Stimulated activated CD8-positive, alpha-beta memory T cell treated with anti-CD3 and anti-CD28 coated beads, Interleukin-7, amount 100 ng/mL, for 48 hours (primary cell): ENCODE data around the gene MNS1.
"Not testable (repeated sequence)": the region's sequence is repeated elsewhere in the genome, so short reads cannot be mapped to it uniquely, and the experiment has no call there.

Source experiments
- DNase-seq, 2 donors: peaks; one replicate each; pipeline ENCODE4 v3.0.0-alpha.2; 2020; ENCODE audit warnings: low read depth in 1 of 2; ENCODE audit errors: extremely low read depth in 1 of 2

The MNS1 gene

GRCh38 chr15:56456229-56456628 is 8.7 kb downstream of the MNS1 start:
- DNase-seq, result no peak

DNA sequence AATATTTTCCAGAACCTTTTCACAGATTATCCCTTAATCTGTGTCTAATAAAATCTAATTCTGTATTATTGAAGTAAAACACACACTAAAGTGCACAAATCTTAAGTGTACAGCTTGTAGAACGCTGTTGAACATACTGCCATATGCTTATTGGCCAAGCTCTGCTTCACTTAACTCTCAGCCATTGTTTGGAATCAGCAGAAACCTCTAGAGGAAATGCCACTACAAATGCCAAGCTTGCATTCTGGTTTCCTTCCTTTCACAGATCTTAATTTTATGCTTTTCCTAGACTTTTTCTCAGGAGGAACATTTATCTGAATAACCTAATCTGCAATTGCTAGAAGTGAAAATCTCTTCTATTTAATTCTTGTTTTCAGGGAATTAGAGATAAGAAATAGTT is 10.1 kb downstream of the MNS1 start:
- no peak for DNase-seq

DNA sequence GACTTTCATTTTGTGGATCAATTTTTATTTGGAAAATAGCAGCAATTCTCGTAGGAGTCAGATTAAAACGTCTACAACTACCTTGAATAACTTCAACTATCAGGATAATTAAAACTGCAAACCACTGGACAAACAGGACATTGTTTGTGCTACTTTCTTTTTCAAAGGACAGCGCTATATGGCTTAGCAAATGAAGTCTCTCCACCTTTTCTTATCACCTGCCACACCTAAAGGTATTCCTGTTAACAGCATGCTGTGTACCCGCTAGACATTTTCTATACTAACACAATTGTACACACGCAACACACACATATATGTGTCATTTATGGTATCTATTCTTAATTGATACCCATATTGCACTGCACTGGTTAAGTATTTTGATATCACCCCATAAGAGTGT is 19.2 kb downstream of the MNS1 start:
- DNase-seq, result no peak

DNA sequence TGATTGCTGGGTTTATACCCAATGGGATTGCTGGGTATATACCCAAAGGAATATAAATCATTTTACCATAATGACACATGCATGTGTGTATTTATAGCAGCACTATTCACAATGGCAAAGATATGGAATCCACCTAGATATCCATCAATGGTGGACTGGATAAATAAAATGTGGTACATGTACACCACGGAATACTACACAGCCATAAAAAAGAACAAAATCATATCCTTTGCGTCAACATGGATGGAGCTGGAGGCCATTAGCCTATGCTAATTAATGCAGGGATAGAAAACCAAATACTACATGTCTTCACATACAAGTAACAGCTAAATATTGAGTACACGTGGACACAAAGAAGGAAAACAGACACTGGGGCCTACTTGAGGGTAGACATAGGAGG is 22.6 kb downstream of the MNS1 start:
- no peak for DNase-seq

DNA sequence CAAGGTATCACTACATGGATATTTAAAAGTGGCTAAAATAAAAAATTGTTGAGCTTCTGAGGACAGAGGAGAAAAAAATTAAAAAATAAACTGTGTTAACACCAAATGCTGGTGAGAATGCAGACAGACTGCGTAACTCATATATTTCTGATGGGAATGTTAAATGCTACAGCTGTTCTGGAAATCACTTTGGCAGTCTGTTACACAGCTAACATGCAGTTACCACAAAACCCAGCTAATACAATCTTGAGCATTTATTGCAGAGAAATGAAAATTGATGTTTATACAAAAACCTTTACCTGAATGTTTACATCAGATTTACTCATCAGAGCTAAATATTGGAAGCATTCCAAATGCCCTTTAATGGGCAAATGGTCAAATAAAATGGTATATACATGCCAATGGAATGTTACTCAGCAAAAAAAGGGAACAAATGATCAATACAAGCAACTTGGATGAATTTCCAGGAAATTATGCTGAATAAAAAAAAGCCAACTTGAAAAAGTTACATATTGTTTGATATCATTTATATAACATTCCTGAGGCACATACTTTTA is 24.6 kb downstream of the MNS1 start:
- no peak for DNase-seq

DNA sequence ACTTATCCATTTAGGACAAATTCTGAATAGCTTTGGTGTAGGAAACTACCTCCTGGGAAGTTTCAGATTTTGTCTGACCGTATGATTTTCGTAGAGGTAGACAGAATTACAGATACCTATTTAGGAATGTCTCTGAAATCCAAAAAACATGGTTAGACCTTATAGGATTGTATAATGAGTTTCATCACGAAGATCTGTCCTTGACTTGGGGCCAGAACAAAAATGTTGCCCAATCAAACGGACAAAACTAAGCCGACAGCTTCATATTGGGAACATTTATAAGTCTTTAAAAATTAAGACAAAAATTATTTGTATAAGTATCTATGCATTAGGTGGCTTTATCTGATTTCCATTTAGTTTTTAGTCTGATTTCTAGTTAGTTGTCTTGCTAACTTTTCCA is 32.6 kb downstream of the MNS1 start:
- DNase-seq, result no peak

- DNase-seq, result no peak
These were observed 36.0 kb downstream of the MNS1 start for GRCh38 chr15:56428821-56429458.

DNA sequence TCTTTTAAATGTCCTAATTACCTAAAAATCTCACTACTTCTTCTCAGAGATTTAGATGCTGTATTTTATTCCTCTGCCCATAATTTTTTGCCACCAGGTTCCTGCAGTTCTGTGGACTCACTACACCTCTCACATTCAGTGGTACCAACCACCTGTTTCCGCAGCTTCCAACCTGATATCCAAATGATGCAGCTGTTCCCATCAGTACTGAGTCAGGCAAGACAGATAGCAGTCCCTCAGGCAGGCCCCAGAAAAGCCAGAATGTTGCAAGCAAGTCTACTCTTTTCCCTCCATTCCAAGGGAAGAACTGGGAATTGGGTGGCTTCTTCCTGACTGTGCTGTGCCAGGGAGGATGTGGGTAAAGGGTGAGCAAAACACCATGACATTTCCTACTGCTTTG is 39.0 kb downstream of the MNS1 start:
- DNase-seq, result no peak

DNA sequence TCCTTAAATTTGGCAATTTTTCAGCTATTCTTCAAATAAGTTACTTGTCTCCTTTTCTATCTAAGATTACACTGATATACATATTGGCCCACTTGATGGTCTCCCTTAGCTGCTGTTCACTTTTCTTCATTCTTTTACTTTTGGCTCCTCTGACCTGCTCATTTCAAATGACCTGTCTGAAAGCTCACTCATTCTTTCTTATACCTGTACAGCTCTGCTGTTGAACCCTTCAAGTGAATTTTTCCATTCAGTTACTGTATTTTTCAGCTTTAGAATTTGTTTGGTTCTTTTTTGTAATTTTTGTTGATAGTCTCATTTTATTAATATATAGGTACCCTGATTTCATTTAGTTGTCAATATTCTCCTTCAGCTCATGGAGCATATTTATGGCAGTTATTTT is 39.7 kb downstream of the MNS1 start:
- DNase-seq, result no peak

- not testable (repeated sequence) for DNase-seq
These were observed 51.7 kb downstream of the MNS1 start for GRCh38 chr15:56413114-56413733.

GRCh38 chr15:56411122-56411749 is 53.7 kb downstream of the MNS1 start:
- no peak for DNase-seq

DNA sequence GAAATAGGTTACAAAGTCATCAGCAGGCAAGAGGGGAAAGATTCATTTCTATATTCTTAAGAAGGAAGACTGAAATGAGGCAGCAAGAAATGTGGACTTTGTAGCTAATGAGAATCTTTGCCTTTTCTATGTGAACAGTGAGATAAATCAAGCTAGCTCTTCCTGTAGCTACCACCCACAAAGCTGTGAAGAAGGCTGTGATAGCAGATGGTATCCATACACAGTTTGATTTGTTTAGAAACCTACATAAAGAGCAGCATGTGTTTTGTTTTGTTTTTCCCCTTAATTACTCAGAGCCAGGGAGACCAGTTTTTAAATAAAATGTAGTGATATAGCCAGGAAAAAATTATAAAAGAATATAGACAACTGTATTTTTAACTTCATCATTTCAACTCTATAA is 54.2 kb downstream of the MNS1 start:
- no peak for DNase-seq

- not testable (repeated sequence) for DNase-seq
These were observed 65.7 kb downstream of the MNS1 start for GRCh38 chr15:56399209-56399608.

- DNase-seq, result not testable (repeated sequence)
These were observed 67.6 kb downstream of the MNS1 start for GRCh38 chr15:56397325-56397724.

- no peak for DNase-seq
These were observed 70.0 kb downstream of the MNS1 start for GRCh38 chr15:56394909-56395308.

DNA sequence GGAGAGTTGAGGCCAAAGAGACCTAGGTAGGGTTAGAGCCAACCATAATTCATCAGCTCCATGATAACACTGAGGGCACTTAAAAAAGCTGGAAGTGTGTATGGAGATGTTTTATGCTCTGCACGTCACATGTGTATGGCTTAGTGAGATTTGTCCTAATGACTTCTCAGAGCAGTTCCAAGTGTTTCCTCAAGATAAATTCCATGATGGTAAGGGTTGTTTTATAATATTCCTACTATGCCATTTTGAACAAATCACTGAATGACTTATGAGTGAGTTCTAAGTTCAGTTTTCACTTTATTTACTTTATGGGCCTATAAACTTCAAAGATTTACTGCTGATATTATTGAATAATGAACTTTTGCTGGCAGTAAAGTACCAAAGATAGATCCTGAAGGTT is 71.7 kb downstream of the MNS1 start:
- no peak for DNase-seq

GRCh38 chr15:56390739-56391267 is 74.1 kb downstream of the MNS1 start:
- no peak for DNase-seq

GRCh38 chr15:56385908-56386307 is 79.0 kb downstream of the MNS1 start:
- DNase-seq, result no peak

- DNase-seq, result no peak
These were observed 81.9 kb downstream of the MNS1 start for GRCh38 chr15:56383010-56383409.
